ENCODE results near the gene SLC9A9. TPM values are rescaled to one million over a fixed set of nuclear protein-coding genes. Genes with fewer than 3 reads are reported as not detected.

Gene SLC9A9
- total and polyA plus RNA-seq, 10 of the 15 experiments (the other 5 are each of a cell fraction or from before 2014, with no cell fraction given) = 3.5 to 14.2 (median 9.3) TPM

- TF ChIP-seq IKZF1 (conservative IDR thresholded peaks at IDR 0.05) (no peak), PBX3 (IDR thresholded peaks at IDR 0.05; ENCODE audit: insufficient replicate concordance, low read depth, low read length) (no peak)
These were observed 18.2 kb downstream of the SLC9A9 start (continued) for GRCh38 chr3:143830063-143830462.

- POLR2A ChIA-PET = no interaction called here
- Histone ChIP-seq H3K9ac (ENCODE audit: control insufficient read depth, insufficient read depth, low read length) (no peak overlapping the region), H3K9me3 (replicated peaks; ENCODE audit: control insufficient read depth, insufficient read depth, low read length) (peaks cover 2% of the 10 kb centered on the region; the same call in 2 of the 3 replicates), H3K4me3 (no peak overlapping the region), H3K27ac (ENCODE audit: control insufficient read depth, insufficient read depth) (no peak overlapping the region), H3K27me3 (replicated peaks in 1 of 2; ENCODE audit: control insufficient read depth in 2 of 2, insufficient read depth in 2 of 2, low read length in 1 of 2) (no peaks in the 10 kb centered on the region), H3K36me3 (ENCODE audit: control insufficient read depth in 2 of 2, insufficient read depth in 2 of 2, low read length in 1 of 2) (no peaks in the 10 kb centered on the region), H2AFZ (ENCODE audit: control insufficient read depth, low read depth, low read length) (no peak overlapping the region), H3K4me1 (ENCODE audit: control insufficient read depth, insufficient read depth, low read length) (peaks cover 20% of the 10 kb centered on the region), H4K20me1 (ENCODE audit: control insufficient read depth, insufficient read depth) (no peaks in the 10 kb centered on the region), H3K79me2 (ENCODE audit: control insufficient read depth, insufficient read depth, low read length) (no peaks in the 10 kb centered on the region), H3K4me2 (ENCODE audit: control insufficient read depth, insufficient read depth) (no peak overlapping the region)
- 100% methylated on average over 2 of the region's 2 CpGs for WGBS (ENCODE audit: insufficient coverage, insufficient replicate concordance, low lambda C conversion rate, missing lambda C conversion rate)
- FAIRE-seq (no peak), ATAC-seq (no peak), DNase-seq (ENCODE audit: low read depth, low spot score) (no peak)
- SMC1A ChIA-PET (ENCODE audit: uncharacterized antibody, unreplicated experiment) = no interaction called here
- no TSS peak for BruUV-seq (replicated peaks)
- CTCF ChIA-PET = no interaction called here
- intact Hi-C loops (cut with micrococcal nuclease; ENCODE audit: unreplicated experiment) (no loop called here), in situ Hi-C loops (cut with MboI) (no loop called here)
- TF ChIP-seq CBFB (IDR thresholded peaks at IDR 0.05; ENCODE audit: low read depth) (no peak), TARDBP (IDR thresholded peaks at IDR 0.05; ENCODE audit: borderline replicate concordance) (no peak), SMAD1 (IDR thresholded peaks at IDR 0.05; ENCODE audit: low read depth, partially characterized antibody) (no peak), MEF2B (IDR thresholded peaks at IDR 0.05; ENCODE audit: partially characterized antibody, poor library complexity, severe bottlenecking) (no peak), LARP7 (IDR thresholded peaks at IDR 0.05) (no peak), ZNF217 (IDR thresholded peaks at IDR 0.05) (no peak), SIX5 (IDR thresholded peaks at IDR 0.05; ENCODE audit: low read depth, low read length, severe bottlenecking) (no peak), CREB1 (IDR thresholded peaks at IDR 0.05; ENCODE audit: low read depth) (no peak), BACH1 (IDR thresholded peaks at IDR 0.05; ENCODE audit: borderline replicate concordance) (no peak), ELK1 (IDR thresholded peaks at IDR 0.05; ENCODE audit: low read depth, low read length) (no peak), SREBF1 (IDR thresholded peaks at IDR 0.05; ENCODE audit: low read length) (no peak), BRCA1 (IDR thresholded peaks at IDR 0.05; ENCODE audit: low read depth, low read length) (no peak)
- RAD21 ChIA-PET (ENCODE audit: unreplicated experiment) = no interaction called here
These were observed 20.8 kb downstream of the SLC9A9 start for GRCh38 chr3:143827425-143827824.
